H1 (cell line): ENCODE data around the gene CKB.

Experiments
- BRCA1 ChIP-seq: IDR thresholded peaks from 2 replicates; pipeline ENCODE4 v1.6.1; 2012; ENCODE audit warnings: low read depth, low read length, improper control_type of control experiment
- CHD1 ChIP-seq: IDR thresholded peaks from 2 replicates; pipeline ENCODE4 v1.6.1; 2012; ENCODE audit warnings: low read depth, low read length, improper control_type of control experiment
- NRF1 ChIP-seq: IDR thresholded peaks from 2 replicates; pipeline ENCODE4 v1.6.1; 2011; ENCODE audit warnings: mild to moderate bottlenecking, low read depth, low read length, improper control_type of control experiment
- POLR2A ChIP-seq, 2 experiments: IDR thresholded peaks; 1 replicate in 1 of 2; 2 replicates in 1 of 2; pipeline ENCODE4 v1.6.1; 2011; ENCODE audit warnings: low read depth in 2 of 2, low read length in 2 of 2, mild to moderate bottlenecking in 2 of 2; ENCODE audit errors: control extremely low read depth in 1 of 2
- POLR2AphosphoS5 ChIP-seq: IDR thresholded peaks from 2 replicates; pipeline ENCODE4 v1.6.1; 2011; ENCODE audit warnings: low read depth, low read length
- YY1 ChIP-seq: IDR thresholded peaks from 2 replicates; pipeline ENCODE4 v1.6.1; 2011; ENCODE audit warnings: low read depth, mild to moderate bottlenecking, low read length
- ZNF274 ChIP-seq: IDR thresholded peaks from 2 replicates; pipeline ENCODE4 v1.7.0; 2012; ENCODE audit warnings: low read length, borderline replicate concordance; ENCODE audit errors: extremely low read depth
- TF ChIP-seq, protein P1 (sequence below): IDR thresholded peaks from 2 replicates; pipeline ENCODE4 v1.6.1; 2011; ENCODE audit warnings: low read length, improper control_type of control experiment
- TF ChIP-seq, protein P2 (sequence below), 3 experiments: IDR thresholded peaks; 1 replicate in 2 of 3; 2 replicates in 1 of 3; pipeline versions ENCODE4 v1.5.1 to v1.6.1; 2011; ENCODE audit warnings: low read length in 3 of 3, mild to moderate bottlenecking in 3 of 3, inconsistent platforms in 2 of 3, low read depth in 1 of 3, moderate library complexity in 1 of 3; ENCODE audit not compliant: insufficient read depth in 1 of 3; ENCODE audit errors: control extremely low read depth in 1 of 3

DNA sequence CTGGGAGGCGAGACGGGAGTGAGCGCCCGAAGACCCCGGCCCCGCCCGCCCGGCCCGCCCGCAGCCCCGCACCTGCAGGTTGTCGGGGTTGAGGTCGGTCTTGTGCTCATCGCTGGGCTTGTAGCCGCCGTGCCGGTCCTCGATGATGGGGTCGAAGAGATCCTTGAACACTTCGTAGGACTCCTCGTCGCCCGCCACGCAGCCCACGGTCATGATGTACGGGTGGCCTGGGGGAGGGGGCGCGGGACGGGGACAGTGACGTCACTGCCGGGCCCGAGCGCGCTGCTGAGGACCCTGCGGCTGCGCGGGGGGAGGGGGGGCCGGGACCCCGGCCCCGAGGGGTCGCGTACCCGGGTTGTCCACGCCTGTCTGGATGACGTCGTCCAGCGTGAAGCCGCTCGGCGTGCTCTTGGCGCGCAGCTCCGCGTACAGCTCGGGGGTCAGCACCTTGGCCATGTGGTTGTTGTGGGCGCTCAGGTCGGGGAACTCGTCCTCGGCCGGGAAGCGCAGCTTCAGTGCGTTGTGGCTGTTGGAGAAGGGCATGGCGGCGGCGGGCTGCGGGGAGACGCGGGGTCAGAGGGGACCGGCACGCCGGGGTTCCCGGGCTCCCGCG lies 573 bp downstream of the CKB start:
- TF ChIP-seq, protein P1, sequence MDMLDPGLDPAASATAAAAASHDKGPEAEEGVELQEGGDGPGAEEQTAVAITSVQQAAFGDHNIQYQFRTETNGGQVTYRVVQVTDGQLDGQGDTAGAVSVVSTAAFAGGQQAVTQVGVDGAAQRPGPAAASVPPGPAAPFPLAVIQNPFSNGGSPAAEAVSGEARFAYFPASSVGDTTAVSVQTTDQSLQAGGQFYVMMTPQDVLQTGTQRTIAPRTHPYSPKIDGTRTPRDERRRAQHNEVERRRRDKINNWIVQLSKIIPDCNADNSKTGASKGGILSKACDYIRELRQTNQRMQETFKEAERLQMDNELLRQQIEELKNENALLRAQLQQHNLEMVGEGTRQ, result no peak
- TF ChIP-seq YY1 (no peak), ZNF274 (no peak), BRCA1 (no peak), CHD1 (no peak), POLR2A (IDR thresholded peaks at IDR 0.05; ENCODE audit: control extremely low read depth in 1 of 2, low read depth in 2 of 2, low read length in 2 of 2) (peak in 1 of 2 experiments; percentile 78; a peak in 2 of 3 replicates), NRF1 (peak; percentile 18; the same call in 1 of the 2 replicates), POLR2AphosphoS5 (peak; percentile 83)
- TF ChIP-seq, protein P2, sequence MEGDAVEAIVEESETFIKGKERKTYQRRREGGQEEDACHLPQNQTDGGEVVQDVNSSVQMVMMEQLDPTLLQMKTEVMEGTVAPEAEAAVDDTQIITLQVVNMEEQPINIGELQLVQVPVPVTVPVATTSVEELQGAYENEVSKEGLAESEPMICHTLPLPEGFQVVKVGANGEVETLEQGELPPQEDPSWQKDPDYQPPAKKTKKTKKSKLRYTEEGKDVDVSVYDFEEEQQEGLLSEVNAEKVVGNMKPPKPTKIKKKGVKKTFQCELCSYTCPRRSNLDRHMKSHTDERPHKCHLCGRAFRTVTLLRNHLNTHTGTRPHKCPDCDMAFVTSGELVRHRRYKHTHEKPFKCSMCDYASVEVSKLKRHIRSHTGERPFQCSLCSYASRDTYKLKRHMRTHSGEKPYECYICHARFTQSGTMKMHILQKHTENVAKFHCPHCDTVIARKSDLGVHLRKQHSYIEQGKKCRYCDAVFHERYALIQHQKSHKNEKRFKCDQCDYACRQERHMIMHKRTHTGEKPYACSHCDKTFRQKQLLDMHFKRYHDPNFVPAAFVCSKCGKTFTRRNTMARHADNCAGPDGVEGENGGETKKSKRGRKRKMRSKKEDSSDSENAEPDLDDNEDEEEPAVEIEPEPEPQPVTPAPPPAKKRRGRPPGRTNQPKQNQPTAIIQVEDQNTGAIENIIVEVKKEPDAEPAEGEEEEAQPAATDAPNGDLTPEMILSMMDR (IDR thresholded peaks at IDR 0.05; ENCODE audit: control extremely low read depth in 1 of 3, insufficient read depth in 1 of 3, low read depth in 1 of 3, low read length in 3 of 3), result no peak
